ENCODE measurements around the gene CXCR4. TPM values are rescaled to one million over a fixed set of nuclear protein-coding genes. Genes with fewer than 3 reads are reported as not detected.

The CXCR4 gene
- total and polyA plus RNA-seq, 8 donors, result 0.31 to 20.4 (median 1.5) TPM

- WGBS, 2 donors, result 52 to 59% methylated on average over 4 of the region's 4 CpGs
- no peaks in the 10 kb centered on the region for H3K27me3 ChIP-seq
- no peaks in the 10 kb centered on the region for H3K9me3 ChIP-seq
- H3K27ac ChIP-seq, result no peak overlapping the region
- intact Hi-C loops (cut with DNase I), result no loop called here
- no peak for ATAC-seq
- FAIRE-seq, result no peak
- H3K36me3 ChIP-seq, result no peaks in the 10 kb centered on the region
- no peak overlapping the region for H3K4me3 ChIP-seq
- H3K4me1 ChIP-seq, result no peaks in the 10 kb centered on the region
- TF ChIP-seq CTCF (IDR thresholded peaks at IDR 0.05), result no peak
- no peak for DNase-seq
Measured at GRCh38 chr2:136129601-136130000, 11.7 kb upstream of the CXCR4 start.

GRCh38 chr2:136128905-136129304 lies 11.0 kb upstream of the CXCR4 start:
- no peak for FAIRE-seq

GRCh38 chr2:136128366-136128765 lies 10.4 kb upstream of the CXCR4 start:
- DNase-seq (no peak), ATAC-seq (no peak), FAIRE-seq (no peak)
- no peak overlapping the region for H3K4me3 ChIP-seq
- TF ChIP-seq CTCF (IDR thresholded peaks at IDR 0.05), result no peak
- no peaks in the 10 kb centered on the region for H3K9me3 ChIP-seq
- no peaks in the 10 kb centered on the region for H3K4me1 ChIP-seq
- H3K27ac ChIP-seq, result no peak overlapping the region
- no peaks in the 10 kb centered on the region for H3K27me3 ChIP-seq
- intact Hi-C loops (cut with DNase I), result no loop called here
- 77 to 89% methylated on average over 2 of the region's 2 CpGs for WGBS, 2 donors
- H3K36me3 ChIP-seq, result no peaks in the 10 kb centered on the region

More at GRCh38 chr2:136128905-136129304, 11.0 kb upstream of the CXCR4 start:
- no peak overlapping the region for H3K4me3 ChIP-seq
- WGBS, 2 donors, result 8 to 18% methylated on average over 1 of the region's 1 CpG
- no peaks in the 10 kb centered on the region for H3K9me3 ChIP-seq
- ATAC-seq (peak in 1 of 4 donors; percentile 42), DNase-seq (no peak)
- no peak for TF ChIP-seq CTCF (IDR thresholded peaks at IDR 0.05)
- intact Hi-C loops (cut with DNase I), result no loop called here
- H3K4me1 ChIP-seq, result no peaks in the 10 kb centered on the region
- no peaks in the 10 kb centered on the region for H3K36me3 ChIP-seq
- H3K27me3 ChIP-seq, result no peaks in the 10 kb centered on the region
- H3K27ac ChIP-seq, result no peak overlapping the region

- no peak for TF ChIP-seq CTCF (IDR thresholded peaks at IDR 0.05)
- WGBS, 2 donors, result 80 to 88% methylated on average over 6 of the region's 6 CpGs
- Histone ChIP-seq H3K4me1 (no peaks in the 10 kb centered on the region), H3K4me3 (no peak overlapping the region), H3K36me3 (no peaks in the 10 kb centered on the region), H3K27ac (no peak overlapping the region), H3K27me3 (no peaks in the 10 kb centered on the region), H3K9me3 (no peaks in the 10 kb centered on the region)
- intact Hi-C loops (cut with DNase I), result no loop called here
- ATAC-seq, result no peak
- no peak for DNase-seq
- no peak for FAIRE-seq
Measured at GRCh38 chr2:136127356-136127755, 9.4 kb upstream of the CXCR4 start.

GRCh38 chr2:136126421-136126926 lies 8.5 kb upstream of the CXCR4 start:
- Histone ChIP-seq H3K36me3 (no peaks in the 10 kb centered on the region), H3K4me3 (no peak overlapping the region), H3K9me3 (no peaks in the 10 kb centered on the region), H3K27me3 (no peaks in the 10 kb centered on the region), H3K4me1 (no peaks in the 10 kb centered on the region), H3K27ac (no peak overlapping the region)
- WGBS, 2 donors, result 58 to 61% methylated on average over 6 of the region's 6 CpGs
- no peak for TF ChIP-seq CTCF (IDR thresholded peaks at IDR 0.05)
- DNase-seq (no peak), FAIRE-seq (no peak), ATAC-seq (no peak)
- intact Hi-C loops (cut with DNase I), result no loop called here
